K562 (cell line): ENCODE measurements around the gene MRI1. TPM values are rescaled to one million over a fixed set of nuclear protein-coding genes. Genes with fewer than 3 reads are reported as not detected.

Experiments
- CTBP1 ChIP-seq: fragments of 450-650 bp; IDR thresholded peaks from 2 replicates; pipeline ENCODE4 v1.6.1; 2016; ENCODE audit warnings: borderline replicate concordance
- GABPA ChIP-seq: fragments of 200-800 bp; sonication (Bioruptor generic); conservative IDR thresholded peaks from 2 replicates; pipeline ENCODE4 v1.6.1; 2016; ENCODE audit warnings: low read depth, missing genetic modification characterization, missing compliant biosample characterization
- JUND ChIP-seq, 2 experiments: IDR thresholded peaks; 2 replicates in 1 of 2; 3 replicates in 1 of 2; pipeline ENCODE4 v1.6.1; 2011; ENCODE audit warnings: borderline replicate concordance in 2 of 2, low read depth in 2 of 2, low read length in 2 of 2, improper control_type of control experiment in 1 of 2, missing biosample characterization in 1 of 2, missing genetic modification characterization in 1 of 2, missing genetic modification reagents in 1 of 2
- MBD2 ChIP-seq: sonication (generic); IDR thresholded peaks from 2 replicates; pipeline ENCODE4 v1.6.1; 2016; ENCODE audit warnings: low read depth, borderline replicate concordance
- MYBL2 ChIP-seq, 2 experiments: fragments of 450-650 bp in 1 of 2; sonication (generic) in 1 of 2; formaldehyde crosslinking in 1 of 2; IDR thresholded peaks; 2 replicates each; pipeline versions ENCODE4 v1.6.1 to v1.8.1; 2017 to 2022; ENCODE audit warnings: borderline replicate concordance in 1 of 2, inconsistent platforms in 1 of 2, low read depth in 1 of 2, mild to moderate bottlenecking in 1 of 2, missing genetic modification reagents in 1 of 2, moderate library complexity in 1 of 2
- POU5F1 ChIP-seq: fragments of 150-350 bp; IDR thresholded peaks from 2 replicates; pipeline ENCODE4 v1.6.1; 2014; ENCODE audit warnings: borderline replicate concordance, low read length, low read depth, mild to moderate bottlenecking; ENCODE audit not compliant: partially characterized antibody
- TEAD4 ChIP-seq, 2 experiments: sonication (generic) in 1 of 2; formaldehyde crosslinking in 1 of 2; IDR thresholded peaks; 2 replicates each; pipeline versions ENCODE4 v1.6.1 to v1.8.0; 2012 to 2022; ENCODE audit warnings: borderline replicate concordance in 1 of 2, inconsistent platforms in 1 of 2, low read length in 1 of 2, mild to moderate bottlenecking in 1 of 2, missing genetic modification reagents in 1 of 2
- ZFP1 ChIP-seq: fragments of 450-650 bp; formaldehyde crosslinking; IDR thresholded peaks from 2 replicates; pipeline ENCODE4 v1.4.0; 2020; ENCODE audit warnings: mild to moderate bottlenecking, mixed read lengths
- polyA plus RNA-seq, 8 experiments: library from polyadenylated mRNA; depleted of rRNA in 4 of 8; stranded (reverse) in 5 of 8; unstranded in 3 of 8; fragments of >200 nt; fragmentation: Nextera tagmentation in 2 of 8; fragmentation: Illumina TruSeq in 1 of 8; extraction: Ambion mirVana in 2 of 8; extraction: Trizol in 1 of 8; gene quantifications; 2 replicates each; pipeline versions ENCODE4 v1.2.1 to v1.2.3, GENCODE V29; 2011 to 2014; ENCODE audit warnings: inconsistent platforms in 1 of 8, missing spikeins in 1 of 8
- total RNA-seq, 7 experiments: library from RNA; depleted of rRNA in 6 of 7; stranded (reverse); fragments of >200 nt in 6 of 7; fragmentation: Illumina TruSeq in 2 of 7; extraction: Trizol in 2 of 7; gene quantifications; 2 replicates each; pipeline versions ENCODE4 v1.2.1 to v1.2.3, GENCODE V29; 2011 to 2021; ENCODE audit warnings: low replicate concordance in 1 of 7
- TF ChIP-seq, protein P1 (sequence below): fragments of 250-450 bp; sonication (Bioruptor Pico); IDR thresholded peaks from 2 replicates; pipeline ENCODE4 v1.6.1; 2021; ENCODE audit warnings: mild to moderate bottlenecking
- TF ChIP-seq, protein P2 (sequence below): sonication (generic); formaldehyde crosslinking; IDR thresholded peaks from 2 replicates; pipeline ENCODE4 v1.8.0; 2023; ENCODE audit warnings: mild to moderate bottlenecking, missing genetic modification reagents

The MRI1 gene
- total and polyA plus RNA-seq, 9 of the 15 experiments (the other 6 are each of a cell fraction or from before 2014, with no cell fraction given) = 5.5 to 57.4 (median 28.2) TPM

DNA sequence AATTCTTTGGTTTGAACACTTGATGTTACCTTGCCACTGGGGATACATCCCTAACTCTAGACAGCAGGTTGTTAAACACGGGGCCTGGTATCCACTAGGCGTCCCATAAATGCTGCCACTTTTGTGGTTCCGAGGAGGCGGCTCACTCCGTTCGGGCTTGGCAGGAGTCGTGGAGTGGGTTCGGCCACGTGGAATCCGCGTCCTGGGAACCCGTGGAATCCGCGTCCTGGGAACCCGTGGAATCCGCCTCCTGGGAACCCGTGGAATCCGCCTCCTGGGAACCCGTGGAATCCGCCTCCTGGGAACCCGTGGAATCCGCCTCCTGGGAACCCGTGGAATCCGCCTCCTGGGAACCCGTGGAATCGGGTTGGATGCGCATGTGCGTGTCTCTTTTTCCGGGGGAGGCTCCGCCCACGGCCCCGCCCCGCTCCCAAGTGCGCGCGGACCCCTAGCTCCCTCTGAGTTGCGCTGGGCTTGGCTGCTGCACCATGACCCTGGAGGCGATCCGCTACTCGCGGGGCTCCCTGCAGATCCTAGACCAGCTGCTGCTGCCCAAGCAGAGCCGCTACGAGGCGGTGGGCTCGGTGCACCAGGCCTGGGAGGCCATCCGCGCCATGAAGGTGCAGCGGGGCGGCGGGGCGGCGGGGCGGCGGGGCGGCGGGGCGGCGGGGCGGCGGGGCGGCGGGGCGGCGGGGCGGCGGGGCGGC lies at the start of gene MRI1 (continued):
- TF ChIP-seq TEAD4 (IDR thresholded peaks at IDR 0.05; ENCODE audit: low read length) = no peak
- TF ChIP-seq TEAD4 (CRISPR knock-in tag; IDR thresholded peaks at IDR 0.05; ENCODE audit: borderline replicate concordance) = no peak
- no peak for TF ChIP-seq MYBL2 (IDR thresholded peaks at IDR 0.05; ENCODE audit: low read depth)
- no peak for TF ChIP-seq MYBL2 (CRISPR knock-in tag; IDR thresholded peaks at IDR 0.05; ENCODE audit: borderline replicate concordance)
- TF ChIP-seq, protein P1, sequence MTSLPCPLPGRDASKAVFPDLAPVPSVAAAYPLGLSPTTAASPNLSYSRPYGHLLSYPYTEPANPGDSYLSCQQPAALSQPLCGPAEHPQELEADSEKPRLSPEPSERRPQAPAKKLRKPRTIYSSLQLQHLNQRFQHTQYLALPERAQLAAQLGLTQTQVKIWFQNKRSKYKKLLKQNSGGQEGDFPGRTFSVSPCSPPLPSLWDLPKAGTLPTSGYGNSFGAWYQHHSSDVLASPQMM (CRISPR knock-in tag) = no peak
- no peak for TF ChIP-seq JUND (IDR thresholded peaks at IDR 0.05; ENCODE audit: borderline replicate concordance, low read depth, low read length)
- TF ChIP-seq JUND (tag; IDR thresholded peaks at IDR 0.05; ENCODE audit: borderline replicate concordance, low read depth, low read length) = no peak
- no peak for TF ChIP-seq ZFP1 (CRISPR knock-in tag)
- TF ChIP-seq GABPA (tag) = no peak
- TF ChIP-seq, protein P2, sequence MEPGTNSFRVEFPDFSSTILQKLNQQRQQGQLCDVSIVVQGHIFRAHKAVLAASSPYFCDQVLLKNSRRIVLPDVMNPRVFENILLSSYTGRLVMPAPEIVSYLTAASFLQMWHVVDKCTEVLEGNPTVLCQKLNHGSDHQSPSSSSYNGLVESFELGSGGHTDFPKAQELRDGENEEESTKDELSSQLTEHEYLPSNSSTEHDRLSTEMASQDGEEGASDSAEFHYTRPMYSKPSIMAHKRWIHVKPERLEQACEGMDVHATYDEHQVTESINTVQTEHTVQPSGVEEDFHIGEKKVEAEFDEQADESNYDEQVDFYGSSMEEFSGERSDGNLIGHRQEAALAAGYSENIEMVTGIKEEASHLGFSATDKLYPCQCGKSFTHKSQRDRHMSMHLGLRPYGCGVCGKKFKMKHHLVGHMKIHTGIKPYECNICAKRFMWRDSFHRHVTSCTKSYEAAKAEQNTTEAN (CRISPR knock-in tag) = no peak
- TF ChIP-seq POU5F1 = no peak
- no peak for TF ChIP-seq MBD2
- TF ChIP-seq CTBP1 = no peak
